ENCODE measurements around the gene SLC25A47. TPM values are rescaled to one million over a fixed set of nuclear protein-coding genes. Genes with fewer than 3 reads are reported as not detected.

The SLC25A47 gene
- total RNA-seq, 1 donor from 2014 or later: not detected

DNA sequence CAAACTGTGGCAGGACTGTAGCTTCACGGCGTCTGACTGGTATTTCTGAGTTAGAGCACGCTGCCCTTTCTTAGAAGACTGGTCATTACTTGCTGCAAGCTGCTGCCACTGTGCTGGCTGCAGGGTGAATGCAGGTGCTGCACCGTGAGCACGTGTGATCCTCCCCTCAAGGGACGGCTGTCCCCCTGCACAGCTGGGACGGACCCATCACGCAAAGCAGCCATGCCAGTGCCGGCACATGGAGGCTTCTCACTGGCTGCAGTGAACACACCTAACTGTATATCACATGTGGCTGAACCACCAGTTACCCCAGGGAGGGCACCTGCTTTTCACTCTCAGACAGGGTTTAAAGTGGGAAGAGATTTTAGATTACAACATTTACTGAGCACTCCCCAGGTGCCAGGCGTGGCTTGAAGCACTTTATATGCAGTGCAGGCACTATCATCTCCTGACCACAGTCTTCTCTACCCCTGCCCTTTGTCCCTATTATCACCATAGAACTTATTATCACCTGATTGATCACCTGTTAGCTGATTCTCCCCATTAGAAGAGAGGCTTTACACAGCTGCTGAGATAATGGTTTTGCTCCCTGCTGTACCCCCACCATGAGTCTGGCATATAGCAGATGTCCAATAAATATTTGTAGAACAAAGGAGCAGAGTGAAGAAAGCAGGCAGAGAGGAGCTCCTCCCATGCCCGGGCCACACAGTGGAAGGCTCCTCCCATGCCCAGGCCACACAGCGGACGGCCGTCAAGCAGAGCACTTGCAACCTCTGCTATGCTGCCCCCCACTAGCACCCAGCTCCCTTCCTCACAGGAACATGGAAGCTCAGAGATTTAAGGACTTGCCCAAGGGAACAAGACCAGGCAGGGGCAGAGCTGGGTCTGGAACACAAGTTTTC lies 25.9 kb downstream of the SLC25A47 start:
- no peak for DNase-seq

- no peak for DNase-seq
Observed at GRCh38 chr14:100350276-100350926, 27.3 kb downstream of the SLC25A47 start.

DNA sequence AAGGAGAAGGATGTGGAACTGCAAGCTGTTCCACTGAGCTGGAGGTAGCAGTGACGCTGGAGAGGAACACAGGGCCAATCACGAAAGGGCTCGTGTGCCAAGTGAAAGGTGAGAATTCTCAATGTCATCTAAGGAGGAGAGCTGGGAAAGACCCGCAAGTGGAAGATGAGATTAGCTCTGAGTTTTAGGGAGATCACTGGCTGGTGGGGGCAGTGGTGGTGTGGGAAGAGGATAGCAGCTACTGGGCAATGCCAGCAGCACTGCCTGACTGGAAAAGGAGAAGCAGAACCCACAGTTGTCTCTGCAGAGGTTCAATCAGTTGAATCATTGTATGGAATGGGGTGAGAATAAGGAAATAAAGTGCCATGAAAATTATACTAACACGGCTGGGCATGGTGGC lies 27.8 kb downstream of the SLC25A47 start:
- DNase-seq: no peak

DNA sequence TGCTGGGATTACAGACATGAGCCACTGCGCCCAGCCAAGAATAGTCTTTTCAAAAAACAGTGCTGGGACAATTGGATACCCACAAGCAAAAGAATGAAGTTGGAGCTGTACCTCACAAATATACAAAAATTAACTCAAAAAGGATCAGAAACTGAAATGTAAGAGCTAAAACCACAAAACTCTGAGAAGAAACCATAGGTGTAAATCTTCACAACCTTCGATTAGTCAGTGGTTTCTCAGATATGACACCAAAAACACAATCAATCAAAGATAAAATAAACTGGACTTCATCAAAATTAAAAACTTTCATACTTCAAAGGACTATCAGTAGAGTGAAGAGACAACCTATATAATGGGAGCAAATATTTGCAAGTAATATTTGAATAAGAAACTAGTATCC lies 35.3 kb downstream of the SLC25A47 start:
- DNase-seq: no peak

- DNase-seq: no peak
Observed at GRCh38 chr14:100359111-100359510, 36.0 kb downstream of the SLC25A47 start.

DNA sequence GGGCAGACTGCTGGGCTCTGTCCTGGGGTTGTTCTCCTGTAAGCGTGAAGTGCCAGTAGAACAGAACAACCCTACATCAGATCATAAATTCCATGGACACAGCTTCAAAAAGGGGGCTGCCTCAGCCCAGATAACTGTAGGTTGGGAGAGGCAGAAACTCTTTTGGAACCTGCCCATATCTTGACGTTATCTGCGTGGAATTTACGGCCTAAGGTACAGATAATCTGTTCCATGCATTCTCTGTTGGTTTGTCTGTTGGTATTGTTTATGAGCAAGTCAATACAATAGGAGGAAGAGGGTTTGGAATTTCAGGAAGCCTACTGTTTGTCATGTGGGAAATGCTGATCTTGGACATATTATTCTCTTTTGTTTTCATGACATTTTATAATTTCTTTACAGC lies 36.7 kb downstream of the SLC25A47 start:
- DNase-seq: no peak

GRCh38 chr14:100361626-100362025 lies 38.5 kb downstream of the SLC25A47 start:
- no peak for DNase-seq

- no peak for DNase-seq
Observed at GRCh38 chr14:100362311-100362927, 39.3 kb downstream of the SLC25A47 start.

GRCh38 chr14:100363053-100363452 lies 39.9 kb downstream of the SLC25A47 start:
- no peak for DNase-seq

GRCh38 chr14:100364403-100364802 lies 41.3 kb downstream of the SLC25A47 start:
- no peak for DNase-seq

- DNase-seq: no peak
Observed at GRCh38 chr14:100365741-100366140, 42.6 kb downstream of the SLC25A47 start.

- no peak for DNase-seq
Observed at GRCh38 chr14:100369019-100369418, 45.9 kb downstream of the SLC25A47 start.

DNA sequence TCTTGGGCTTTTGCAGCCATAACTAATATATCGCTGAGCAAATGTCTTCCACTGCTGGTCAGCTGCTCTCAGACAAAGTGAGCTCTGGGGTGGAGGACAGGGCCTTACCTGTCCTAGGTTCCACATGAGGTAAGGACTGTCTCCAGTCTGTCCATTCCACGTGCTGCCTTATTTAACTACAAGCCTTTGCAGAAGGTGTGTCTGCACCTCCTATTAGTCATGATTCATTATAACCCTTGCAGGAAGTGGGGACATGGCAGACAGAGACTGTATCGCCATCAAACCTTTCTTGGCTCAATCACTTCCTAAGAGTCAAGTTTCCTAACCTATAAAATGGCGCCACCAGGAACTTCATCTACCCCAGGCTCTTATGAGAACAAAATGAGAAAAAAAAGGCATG lies 46.9 kb downstream of the SLC25A47 start:
- no peak for DNase-seq

GRCh38 chr14:100371773-100372172 lies 48.6 kb downstream of the SLC25A47 start:
- no peak for DNase-seq

DNA sequence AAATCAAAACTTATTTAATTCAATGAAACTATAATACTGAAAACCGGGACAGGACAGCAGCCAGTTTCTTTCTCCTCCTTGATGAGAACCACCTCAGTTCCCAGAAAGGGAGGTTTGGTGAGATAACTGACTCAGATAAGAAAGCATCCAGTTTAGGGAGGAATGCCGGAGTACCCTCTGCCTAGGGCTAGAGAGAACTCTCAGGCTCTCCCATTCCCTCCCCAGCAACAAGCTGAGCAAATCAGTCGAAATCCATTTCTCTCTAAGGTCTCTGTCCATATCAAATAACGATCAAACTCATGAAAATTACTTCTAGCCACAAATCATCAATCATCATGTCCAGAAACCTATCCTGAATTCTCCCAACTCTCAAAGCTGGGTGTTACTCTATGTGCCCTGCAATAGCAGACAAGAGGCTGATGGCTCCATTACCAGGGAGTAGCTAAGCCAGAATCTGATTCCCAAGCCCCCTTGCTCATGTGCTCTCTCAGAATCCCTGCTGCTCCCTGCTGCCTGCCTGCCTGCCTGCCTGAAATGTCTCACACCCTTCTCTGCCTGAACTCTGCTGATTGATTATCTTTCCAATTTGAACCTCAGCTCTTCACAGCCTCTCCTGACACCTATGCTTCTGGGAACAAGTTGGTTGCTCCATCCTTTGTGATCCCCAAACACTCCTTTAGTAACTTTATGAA lies 49.4 kb downstream of the SLC25A47 start:
- no peak for DNase-seq

DNA sequence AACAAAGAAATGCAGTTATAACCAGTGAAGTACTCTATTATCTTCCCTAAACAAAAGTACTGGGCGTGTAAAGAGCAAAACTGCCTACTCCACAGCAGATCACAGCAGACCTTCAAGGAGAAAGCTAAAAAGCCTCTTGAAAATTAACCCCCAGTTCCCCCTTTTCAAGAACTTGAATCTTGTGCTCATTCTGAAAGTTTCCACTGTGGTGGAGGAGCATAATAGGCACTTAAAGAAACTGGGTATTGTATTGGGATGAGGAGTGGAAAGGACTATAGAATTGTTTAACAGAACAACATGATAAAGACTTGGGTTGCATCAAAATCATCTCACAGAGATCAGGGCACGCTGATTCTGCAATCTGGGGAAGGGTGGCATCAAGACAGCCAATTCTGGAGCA lies 51.1 kb downstream of the SLC25A47 start:
- DNase-seq: no peak

GRCh38 chr14:100374876-100375265 lies 51.7 kb downstream of the SLC25A47 start:
- no peak for DNase-seq

- peak; percentile 61 for DNase-seq
Observed at GRCh38 chr14:100375266-100375962, 52.3 kb downstream of the SLC25A47 start.

DNA sequence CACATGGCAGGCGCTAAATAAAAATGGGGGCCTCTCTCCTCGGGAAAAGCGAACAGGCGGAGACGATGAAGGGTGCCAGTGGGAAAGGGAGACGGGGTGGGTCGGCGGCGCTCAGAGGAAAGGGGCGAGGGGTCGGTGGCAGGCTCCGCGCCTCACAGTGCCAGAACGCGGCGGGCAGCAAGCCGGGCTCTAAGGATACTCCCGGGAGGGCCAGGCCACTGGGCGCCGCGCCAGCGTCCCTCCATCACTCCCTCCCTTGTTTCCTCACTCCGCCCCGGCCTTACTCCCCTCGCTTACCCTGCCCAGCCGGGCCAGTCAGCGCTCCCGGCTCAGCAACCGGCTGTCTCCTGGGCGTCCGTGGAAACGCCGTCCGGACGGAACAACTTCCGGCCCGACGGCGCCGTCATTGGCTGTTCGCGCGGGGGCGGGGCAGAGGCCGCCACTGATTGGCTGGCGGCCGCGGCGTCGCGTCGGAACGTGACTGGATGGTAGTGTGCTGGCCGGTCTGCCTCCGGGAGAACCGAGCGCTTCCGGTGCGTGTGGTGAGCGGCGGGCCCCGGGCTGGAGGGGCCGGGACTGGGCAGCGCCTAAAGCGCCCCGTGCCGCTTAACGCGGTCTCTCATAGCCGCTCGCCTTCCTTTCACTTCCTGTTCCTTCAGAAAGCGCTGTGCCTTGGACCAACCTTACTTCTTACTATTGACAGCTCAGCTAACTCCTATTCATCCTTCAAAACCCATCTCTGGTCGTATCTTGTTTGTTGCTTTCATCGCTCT lies 53.0 kb downstream of the SLC25A47 start, which contains the start of gene WDR25:
Gene WDR25 (plus strand): TSS at position 523 of the 773 bp plus-strand sequence.
- peak; percentile 87 for DNase-seq

- no peak for DNase-seq
Observed at GRCh38 chr14:100376751-100377171, 53.6 kb downstream of the SLC25A47 start.
